AML-193 (cell line): ENCODE measurements around the gene FAM162A.
"Not testable (repeated sequence)": the region's sequence is repeated elsewhere in the genome, so short reads cannot be mapped to it uniquely, and the experiment has no call there.

Experiments used
- DNase-seq, 2 experiments: peaks; one replicate each; lab custom pipeline; 2025; lab: John Stamatoyannopoulos, UW

The FAM162A gene, protein sequence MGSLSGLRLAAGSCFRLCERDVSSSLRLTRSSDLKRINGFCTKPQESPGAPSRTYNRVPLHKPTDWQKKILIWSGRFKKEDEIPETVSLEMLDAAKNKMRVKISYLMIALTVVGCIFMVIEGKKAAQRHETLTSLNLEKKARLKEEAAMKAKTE

DNA sequence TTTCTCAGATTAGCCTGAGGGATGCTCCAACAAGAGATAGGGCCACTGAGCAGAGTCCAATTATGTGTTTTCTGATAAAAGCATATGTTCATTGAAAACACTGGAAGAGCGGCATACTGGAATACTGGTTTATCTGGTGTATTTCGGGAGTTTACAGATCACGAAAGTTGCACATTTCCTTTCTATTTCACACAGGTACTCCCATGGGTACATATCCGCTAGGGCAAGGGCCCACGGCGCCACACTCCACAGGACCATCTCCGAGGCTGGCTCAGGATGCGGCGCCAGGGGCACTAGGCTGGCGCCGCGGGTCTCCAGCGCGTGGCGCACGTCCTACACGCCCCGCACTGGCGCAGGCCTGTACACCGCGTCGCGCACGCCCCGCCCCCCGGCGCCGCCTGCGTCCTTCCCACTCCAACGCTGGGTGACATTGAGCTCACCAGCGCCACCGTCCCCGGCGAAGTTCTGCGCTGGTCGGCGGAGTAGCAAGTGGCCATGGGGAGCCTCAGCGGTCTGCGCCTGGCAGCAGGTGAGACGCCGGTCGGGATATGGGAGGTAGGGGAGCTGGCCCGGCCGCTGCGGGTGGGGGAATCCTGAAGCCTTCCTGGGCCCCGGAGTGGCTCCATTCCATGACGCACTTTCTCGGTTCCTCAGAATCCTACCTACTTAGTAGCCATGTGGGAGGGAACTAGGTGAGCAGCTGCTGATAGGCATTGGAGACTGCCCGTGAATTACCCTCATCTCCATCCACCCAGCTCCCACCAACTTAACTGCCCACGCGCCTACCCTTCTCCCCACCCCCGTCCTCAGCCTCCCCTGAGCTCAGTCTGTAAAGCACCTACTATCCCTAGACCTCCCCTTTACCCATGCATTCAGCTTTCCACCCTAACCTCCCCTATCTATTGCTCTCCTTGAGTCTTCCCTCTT lies at the start of gene FAM162A:
FAM162A (plus strand) TSS at position 412 of the 927 bp plus-strand sequence; CDS start at position 496, 84 bp downstream.
- DNase-seq, result peak; percentile 97 to 98

DNA sequence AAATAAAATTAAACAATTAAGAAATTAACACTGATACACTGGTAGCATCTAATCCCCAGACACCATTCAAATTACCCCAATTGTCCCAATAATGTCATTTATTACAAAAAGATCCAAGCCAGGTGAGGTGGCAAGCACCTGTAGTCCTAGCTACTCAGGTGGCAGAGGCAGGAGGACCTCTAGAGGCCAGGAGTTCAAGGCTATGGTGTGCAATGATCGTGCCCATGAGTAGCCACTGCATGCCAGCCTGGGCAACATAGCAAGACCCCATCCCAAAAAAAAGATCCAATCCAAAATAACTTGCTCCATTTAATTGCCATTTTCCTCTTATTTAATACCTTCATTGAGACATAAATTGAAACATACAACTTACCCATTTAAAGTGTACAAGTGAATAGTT lies 41.2 kb upstream of the FAM162A start:
- DNase-seq, result no peak

DNA sequence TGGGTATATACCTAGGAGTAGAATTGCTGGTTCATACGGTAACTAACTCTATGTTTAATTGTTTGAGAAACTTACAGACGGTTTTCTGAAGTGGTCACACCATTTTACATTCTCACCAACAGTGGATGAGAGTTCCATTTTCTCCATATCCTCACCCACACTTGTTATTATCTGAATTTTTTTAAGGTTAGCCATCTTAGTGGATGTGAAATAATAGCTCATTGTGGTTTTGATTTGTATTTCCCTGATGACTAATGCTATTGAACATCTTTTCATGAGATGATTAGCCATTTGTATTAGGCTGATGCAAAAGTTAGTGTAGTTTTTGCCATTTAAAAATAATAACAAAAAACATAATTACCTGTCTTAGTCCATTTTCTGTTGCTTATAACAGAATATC lies 40.3 kb upstream of the FAM162A start:
- DNase-seq, result no peak

DNA sequence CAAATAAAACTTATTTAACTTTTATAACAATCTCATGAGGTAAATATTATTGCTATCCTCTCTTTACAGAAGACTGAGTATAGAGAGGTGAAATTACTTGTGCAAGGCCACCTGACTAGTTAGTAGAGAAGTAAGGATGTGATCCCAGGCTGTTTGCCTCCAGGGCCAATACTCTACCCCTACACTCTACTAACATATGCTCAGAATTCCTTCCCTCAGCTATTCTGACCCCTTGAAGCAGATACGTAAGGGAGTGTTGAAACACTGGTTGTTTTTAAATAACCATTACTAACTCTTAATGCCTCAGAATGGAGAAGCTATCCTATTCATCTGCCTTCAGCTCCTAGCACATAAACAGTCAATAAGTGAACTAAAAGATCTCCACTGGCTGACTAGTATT lies 34.8 kb upstream of the FAM162A start:
- DNase-seq, result no peak

DNA sequence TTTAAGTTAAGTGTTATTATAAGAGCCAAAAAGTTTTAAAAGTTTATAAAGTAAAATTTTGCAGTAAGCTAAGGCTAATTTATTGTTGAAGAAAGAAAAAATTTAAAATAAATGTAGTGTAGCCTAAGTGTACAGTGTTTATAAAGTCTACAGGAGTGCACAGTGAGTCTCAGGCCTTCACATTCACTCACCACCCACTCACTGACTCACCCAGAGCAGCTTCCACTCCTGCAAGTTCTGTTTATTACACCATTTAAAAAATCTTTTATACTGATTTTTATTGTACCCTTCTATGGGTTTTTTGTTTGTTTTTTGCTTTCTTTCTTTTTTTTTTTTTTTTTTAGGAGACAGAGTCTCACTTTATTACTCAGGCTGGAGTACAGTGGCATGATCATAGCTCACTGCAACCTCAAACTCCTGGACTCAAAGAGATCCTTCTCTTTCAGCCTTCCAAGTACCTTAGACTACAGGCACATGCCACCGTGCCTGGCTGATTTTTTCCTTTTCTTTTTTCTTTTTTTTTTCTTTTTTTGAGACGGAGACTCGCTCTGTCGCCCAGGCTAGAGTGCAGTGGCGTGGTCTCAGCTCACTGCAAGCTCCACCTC lies 33.1 kb upstream of the FAM162A start:
- no peak for DNase-seq

DNA sequence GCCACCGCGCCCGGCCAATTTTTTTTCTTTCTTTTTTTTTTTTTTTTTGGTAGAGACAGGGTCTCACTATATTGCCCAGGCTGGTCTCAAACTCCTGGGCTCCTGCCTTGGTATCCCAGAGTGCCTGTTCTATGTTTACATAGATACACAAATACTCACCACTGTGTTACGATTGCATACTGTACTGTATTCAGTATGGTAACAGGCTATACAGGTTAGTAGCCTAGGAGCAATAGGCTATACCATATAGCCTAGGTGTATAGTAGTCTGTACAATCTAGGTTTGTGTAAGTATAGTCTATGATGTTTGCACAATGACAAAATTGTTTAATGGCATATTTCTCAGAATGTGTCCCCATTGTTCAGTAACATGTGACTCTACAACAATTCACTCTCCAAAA lies 32.4 kb upstream of the FAM162A start:
- no peak for DNase-seq

DNA sequence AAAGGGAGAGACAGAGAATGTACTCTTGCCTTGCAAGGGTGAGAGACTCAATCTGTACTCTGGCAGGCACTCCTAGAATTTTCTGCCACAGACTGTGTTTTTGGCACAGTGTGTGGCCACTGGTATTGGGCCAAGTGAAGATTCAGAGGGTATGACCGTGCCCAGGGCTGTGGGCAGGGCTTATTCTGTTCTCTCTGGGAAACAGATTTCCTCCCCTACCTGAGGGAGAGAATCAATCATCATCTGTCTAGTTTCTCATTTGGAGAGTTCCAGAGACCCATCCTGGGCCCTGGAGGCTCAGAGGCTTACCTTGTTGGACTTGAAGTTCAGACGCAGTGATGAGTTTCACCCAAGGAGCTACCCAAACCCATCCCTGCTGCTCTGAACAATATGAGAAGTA lies 30.8 kb upstream of the FAM162A start:
- no peak for DNase-seq

DNA sequence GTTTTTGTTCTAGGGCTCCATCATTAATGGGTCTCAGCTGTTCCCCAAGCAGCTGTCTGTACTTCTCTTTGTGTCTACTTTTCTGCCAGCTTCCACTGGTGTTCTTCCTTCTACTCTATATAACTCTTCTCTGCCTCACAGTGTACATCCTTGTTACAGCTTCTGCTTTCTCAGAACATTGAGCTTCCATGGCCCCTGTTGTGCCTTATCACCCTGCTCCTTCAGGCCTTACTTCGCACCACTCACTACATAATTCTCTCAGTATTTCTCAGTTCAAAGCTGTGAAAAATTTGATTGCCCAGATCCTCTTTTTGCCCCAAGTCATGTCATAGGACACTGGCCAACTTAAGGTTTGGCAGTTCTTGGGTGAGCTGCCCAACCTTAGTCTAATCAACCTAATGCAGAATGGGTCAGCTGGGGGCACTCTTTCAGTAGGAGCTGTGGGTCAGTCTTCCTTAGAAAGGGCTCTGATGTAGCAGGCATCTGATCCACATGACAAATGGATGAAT lies 30.0 kb upstream of the FAM162A start:
- DNase-seq, result peak; percentile 43 to 64

DNA sequence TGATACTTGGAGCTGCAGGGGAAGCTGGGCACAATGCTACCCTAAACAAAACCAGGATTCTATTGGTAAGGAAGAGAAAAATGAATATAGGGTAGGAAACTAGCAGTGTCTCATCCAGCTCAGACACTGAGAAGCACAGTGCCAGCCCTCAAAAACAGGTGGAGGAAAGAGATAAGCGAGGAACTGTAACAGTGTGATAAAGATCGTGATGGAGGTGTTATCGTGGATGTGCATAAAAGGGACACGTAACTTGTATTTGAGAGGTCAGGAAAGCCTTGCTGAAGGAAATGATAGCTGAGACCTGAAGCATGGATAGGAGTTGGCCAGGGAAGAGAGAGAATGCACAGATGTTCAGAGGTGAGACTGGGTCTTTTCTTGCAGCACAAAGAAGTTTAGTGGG lies 28.4 kb upstream of the FAM162A start:
- no peak for DNase-seq

DNA sequence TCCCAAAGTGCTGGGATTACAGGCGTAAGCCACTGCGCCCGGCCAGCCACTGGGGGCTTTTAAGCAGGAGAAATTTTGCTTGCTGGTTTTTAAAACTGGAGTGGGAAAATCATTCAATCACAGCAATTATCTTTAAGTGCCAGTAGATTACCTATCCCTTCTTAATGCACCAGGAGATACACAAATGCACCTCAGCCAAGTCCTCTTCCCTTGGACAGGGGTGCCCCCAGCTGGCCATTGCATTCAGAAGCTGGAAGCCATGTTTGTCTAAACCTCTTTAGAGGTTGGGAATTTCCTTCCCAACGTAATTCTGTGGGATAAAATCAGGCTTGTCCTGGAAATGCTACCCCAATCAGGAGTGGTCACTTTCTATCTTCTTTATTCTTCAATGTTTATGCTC lies 27.6 kb upstream of the FAM162A start:
- peak; percentile 39 to 49 for DNase-seq

DNA sequence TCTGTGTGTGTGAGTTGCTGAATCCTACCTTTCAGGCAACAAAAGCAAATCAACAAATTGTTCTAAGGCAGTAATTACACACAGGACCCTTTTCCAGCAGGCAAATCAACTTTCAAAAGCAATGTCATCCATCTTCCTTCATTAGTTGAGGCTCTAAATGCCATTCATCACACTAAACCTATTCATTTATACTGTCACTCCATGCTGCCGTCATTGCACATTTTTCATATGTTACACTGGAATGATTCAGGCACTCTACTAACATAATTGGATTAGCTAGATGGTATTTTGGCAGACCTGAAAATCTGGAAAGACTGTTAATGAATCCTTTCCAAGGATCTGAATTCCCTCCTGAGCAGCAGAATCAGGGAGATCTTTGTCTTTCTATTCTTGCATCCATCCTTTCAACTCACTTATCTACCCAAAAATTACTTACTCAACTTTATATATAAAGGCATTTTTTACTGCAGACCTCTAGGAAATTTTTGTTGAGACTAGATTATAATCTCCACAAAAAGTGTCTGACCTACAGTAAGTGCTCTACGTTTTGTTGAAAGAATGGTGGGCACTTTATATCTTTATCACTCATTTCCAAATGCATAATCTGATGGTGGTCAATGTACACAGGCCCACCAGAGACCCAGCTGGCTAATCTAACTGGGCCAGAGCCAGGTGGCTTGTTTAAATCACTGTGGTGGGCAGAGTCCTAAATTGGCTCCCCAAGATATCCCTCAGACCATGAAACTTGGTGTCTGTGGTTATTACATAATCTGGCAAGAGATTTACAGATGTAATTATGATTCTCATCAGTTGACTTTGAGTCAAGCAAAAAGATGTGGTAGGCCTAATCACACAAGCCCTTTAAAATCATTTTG lies 25.9 kb upstream of the FAM162A start:
- DNase-seq, result no peak

DNA sequence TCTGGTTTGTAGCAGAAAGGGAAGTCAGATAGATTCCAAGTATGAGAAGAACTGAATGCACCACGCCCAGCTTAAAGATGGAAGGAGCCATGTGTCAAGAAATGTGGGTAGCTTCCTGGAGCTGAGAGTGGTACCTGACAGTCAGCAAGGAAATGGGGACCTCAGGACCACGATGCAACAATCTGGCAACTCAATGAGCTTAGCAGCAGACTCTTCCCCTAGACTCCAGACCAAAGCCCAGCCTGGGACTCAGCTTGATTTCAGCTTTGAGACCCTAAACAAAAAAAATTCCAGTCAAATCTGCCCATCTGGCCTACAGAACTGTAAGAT lies 25.3 kb upstream of the FAM162A start:
- no peak for DNase-seq

DNA sequence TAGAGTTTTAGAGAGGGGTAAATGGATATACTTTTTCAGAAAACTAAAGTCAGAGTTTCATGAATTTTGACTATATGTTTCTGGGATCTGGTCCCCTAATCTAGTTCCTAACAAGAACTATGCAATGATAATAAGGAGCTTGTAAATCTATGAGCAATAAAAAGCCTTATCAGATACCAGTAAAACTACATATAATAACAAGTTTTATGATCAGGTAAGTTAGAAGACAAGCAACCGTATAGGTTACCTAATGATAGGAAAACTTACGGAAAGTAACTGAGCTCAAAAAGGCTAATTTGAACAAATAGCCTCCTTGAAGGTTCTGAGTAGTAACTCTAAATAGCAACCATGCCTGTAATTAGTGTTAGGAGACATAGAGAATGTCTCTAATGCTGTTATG lies 22.0 kb upstream of the FAM162A start:
- no peak for DNase-seq

DNA sequence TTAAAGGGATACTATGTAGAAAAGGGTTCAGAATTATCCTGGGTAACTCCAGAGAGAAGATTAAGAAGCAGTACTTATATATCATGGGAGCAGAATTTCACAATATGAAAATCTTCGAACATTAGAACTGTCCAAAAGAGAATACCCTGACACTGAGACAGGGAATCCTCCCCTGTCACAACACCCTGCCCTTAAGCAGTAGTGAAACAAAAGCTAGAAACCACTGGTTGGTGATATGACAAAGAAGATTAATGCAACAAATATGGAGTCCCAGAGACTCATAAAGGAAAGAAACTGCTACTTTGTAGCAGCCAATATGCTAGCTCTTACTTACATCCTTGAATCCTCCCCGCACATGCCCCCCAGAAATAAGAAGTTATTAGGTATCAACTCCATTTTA lies 19.5 kb upstream of the FAM162A start:
- DNase-seq, result no peak

DNA sequence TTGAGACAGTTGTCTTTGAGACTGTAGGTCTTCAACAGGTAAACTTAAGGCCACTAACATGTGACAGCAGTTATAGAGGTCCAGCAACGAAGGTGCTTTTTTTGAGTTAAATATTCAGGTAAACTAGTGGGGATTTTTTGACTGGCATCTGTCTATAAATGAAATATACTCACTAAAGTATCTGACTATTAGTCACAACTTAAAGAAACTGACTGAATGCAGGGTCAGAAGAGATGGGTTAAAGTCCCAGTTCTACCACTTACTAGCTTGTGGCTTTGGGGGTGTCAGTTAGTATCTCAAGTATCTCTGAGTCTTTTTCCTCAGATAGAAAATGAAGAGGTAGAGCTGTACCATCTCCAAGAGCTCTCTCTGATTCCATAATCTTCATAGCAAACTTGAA lies 18.9 kb upstream of the FAM162A start:
- DNase-seq, result no peak

DNA sequence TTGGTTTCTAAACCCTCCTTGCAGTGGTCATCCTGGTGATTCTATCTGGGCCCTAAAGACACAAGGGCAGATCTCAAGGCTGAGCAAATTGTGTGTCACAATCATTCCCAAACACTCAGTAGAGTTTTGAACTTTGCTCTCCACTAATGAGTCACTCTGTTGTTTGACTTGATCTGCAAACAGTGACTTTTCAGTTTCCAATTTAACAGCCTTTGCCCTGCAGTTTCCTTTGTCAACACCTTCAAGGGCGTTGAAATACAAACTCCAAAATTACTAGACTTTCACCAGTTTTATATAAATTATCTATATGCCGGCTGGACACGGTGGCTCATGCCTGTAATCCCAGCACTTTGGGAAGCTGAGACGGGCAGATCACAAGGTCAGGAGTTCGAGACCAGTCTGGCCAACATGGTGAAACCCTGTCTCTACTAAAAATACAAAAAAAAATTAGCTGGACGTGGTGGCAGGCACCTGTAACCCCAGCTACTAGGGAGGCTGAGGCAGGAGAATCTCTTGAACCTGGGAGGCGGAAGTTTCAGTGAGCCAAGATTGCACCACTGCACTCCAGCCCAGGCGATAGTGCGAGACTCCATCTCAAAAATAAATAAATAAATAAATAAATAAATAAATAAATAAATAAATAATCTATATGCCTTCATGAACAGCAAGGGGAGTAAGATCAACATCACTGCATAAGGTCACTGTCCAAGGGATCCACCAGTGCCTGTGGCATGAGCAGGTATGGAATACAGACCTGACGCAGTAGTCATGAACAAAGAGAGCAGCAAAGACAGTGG lies 18.2 kb upstream of the FAM162A start:
- not testable (repeated sequence) for DNase-seq

DNA sequence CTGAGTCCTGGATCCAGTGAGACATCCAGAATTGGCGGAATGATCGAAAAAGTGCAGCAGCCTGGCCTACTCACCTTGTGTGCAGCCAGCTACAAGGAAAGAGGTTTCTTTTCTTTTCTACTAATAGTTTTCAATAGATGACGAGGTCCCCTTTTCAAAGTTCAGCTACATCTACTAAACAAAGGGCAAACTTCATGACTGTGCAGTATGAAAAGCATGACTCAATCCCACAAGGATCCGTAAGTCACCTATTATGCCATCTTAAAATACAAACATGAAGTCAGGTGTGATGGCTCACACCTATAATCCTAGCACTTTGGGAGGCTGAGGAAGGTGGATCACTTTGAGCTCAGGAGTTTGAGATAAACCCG lies 17.6 kb upstream of the FAM162A start:
- DNase-seq, result no peak

DNA sequence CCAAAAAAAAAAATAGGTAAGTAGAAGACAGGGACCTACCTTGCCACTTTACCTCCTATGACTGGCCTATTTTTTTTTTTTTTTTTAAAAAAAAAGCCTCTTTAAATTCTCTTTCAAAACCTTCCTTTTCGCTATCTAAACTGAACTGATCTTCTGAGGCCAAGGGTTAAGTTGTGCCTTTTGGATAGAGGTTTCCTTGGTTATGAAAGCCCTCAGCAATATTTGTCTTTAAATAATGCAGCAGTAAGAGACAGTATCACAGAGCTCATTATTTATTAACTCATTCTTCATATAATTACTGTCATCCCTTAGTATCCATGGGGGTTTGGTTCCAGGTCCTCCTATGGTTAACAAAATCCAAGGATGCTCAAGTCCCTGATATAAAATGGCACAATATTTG lies 9.9 kb upstream of the FAM162A start:
- no peak for DNase-seq

DNA sequence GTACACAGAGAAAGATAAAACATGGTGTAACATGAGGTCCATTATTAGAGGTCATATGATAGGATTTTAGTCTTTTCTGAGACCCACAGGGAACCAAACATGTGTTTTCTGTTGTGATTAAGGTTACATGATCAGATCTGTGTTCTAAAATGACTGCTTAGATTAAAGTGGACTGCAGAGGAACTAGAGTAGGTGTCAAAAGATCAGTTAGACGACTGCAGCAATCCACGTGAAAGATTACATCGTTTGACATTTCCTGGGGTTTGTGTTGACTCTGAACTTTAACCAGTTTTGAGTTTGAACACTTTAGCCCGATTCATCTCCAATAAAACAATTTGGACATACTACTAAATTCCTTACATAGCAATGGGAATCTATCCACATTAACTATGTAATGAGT lies 6.0 kb upstream of the FAM162A start:
- DNase-seq, result no peak

DNA sequence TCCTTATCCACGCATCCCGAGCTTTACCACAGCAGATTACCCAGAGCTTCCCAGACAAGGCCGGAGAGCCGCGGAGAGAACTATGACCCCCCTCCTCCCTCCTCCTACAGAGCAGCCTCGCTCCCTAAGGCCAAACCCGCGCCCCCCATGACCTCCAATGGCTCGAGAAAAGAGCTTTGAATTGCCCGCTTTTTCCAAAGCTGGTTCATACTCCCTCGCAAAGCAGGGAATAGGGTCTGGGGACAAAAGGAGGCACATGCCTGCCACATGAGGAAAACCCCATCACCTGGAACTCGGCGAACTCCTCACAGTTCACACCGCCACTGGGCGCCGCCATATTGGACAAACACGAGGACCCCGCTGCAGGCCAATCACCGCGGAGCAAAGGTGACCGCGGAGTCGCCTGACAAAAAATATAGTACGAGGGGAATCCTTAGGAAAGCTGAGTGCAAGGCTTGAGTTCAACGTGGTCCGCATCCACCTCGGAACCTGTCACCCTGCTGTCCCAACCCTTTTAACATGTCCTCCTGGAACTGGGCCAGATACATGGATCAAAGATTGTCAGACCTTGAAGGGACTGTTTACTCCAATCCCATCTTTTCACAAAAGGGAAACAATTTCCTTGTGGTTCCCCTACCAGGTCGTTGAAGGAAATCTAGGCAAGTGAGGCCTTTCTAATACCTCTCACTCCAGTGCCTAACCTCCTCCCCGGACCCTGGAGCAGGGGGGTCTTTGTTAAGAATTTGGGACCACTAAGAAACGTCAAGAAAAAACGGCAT lies 905 bp upstream of the FAM162A start, which contains the start of gene MIX23:
MIX23 (minus strand) TSS at position 344 of the 779 bp plus-strand sequence; CDS start at position 337, 7 bp downstream.
- peak; percentile 85 to 90 for DNase-seq
